ENCODE data around the gene TPRG1.
"Not testable (repeated sequence)": the region's sequence is repeated elsewhere in the genome, so short reads cannot be mapped to it uniquely, and the experiment has no call there.

DNA sequence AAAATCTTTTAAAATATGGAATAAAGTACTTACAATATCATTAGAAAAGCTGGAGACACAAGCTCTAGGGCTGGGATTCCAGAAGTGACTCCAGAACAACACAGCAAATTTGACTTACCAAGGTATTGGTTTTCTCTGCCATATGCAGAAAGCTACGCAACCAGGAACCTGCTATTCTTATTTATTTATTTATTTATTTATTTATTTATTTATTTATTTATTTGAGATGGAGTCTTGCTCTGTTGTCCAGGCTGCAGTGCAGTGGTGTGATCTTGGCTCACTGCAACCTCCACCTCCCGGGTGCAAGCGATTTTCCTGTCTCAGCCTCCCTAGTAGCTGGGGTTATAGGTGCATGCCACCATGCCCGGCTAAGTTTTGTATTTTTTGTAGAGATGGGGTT lies 157.9 kb downstream of the TPRG1 start:
- TF ChIP-seq, protein P1, sequence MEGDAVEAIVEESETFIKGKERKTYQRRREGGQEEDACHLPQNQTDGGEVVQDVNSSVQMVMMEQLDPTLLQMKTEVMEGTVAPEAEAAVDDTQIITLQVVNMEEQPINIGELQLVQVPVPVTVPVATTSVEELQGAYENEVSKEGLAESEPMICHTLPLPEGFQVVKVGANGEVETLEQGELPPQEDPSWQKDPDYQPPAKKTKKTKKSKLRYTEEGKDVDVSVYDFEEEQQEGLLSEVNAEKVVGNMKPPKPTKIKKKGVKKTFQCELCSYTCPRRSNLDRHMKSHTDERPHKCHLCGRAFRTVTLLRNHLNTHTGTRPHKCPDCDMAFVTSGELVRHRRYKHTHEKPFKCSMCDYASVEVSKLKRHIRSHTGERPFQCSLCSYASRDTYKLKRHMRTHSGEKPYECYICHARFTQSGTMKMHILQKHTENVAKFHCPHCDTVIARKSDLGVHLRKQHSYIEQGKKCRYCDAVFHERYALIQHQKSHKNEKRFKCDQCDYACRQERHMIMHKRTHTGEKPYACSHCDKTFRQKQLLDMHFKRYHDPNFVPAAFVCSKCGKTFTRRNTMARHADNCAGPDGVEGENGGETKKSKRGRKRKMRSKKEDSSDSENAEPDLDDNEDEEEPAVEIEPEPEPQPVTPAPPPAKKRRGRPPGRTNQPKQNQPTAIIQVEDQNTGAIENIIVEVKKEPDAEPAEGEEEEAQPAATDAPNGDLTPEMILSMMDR (IDR thresholded peaks at IDR 0.05) = not testable (repeated sequence)
- not testable (repeated sequence) for TF ChIP-seq POLR2A (IDR thresholded peaks at IDR 0.05)

Measured in body of pancreas (tissue), 4 donors.